Brain pericyte (primary cell): ENCODE measurements around the gene TMEM89.

Experiments used
- DNase-seq: peaks from one replicate; pipeline ENCODE4 v3.0.0-alpha.2; 2012; ENCODE audit warnings: low read depth, low spot score

TMEM89 gene

DNA sequence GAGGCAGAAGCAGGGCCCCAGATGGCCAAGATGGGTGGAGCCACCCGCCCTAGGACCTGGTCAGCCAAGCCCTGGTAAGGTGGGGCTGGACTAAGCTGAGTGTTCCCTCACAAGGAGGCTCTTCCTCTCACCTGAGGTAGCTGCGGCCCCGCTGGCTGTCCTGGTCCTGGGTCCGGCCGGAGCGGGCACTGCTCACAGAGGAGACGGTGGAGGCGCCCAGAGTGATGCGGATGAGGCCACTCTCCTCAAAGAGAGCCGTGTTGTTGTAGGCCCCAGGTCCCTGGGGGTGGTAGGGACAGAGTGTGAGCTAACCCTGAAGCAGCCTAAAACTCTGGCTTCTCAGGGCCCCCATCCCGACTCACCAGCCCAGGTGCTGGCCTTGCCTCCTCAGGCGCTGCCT, 21.0 kb upstream of the TMEM89 start:
- no peak for DNase-seq

DNA sequence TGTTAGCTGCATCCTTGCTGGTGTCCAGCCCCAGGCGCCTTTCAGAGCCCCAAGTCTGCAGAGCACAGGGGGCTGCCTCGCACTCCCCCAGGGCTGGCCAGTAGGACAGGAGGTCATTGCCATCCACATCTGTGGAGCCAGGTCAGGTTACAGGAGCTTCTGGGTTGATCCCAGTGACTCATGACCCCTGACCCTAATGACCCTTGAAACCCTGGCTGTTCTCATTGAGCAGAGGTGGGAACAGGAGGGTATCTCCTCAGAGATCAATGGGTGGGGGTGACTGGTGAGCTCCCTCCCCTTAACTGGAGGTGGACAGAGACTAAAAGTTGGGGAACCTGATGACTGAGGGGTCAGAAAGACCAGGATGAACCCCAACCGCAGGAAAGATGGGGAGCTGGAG, 19.8 kb upstream of the TMEM89 start:
- no peak for DNase-seq

DNA sequence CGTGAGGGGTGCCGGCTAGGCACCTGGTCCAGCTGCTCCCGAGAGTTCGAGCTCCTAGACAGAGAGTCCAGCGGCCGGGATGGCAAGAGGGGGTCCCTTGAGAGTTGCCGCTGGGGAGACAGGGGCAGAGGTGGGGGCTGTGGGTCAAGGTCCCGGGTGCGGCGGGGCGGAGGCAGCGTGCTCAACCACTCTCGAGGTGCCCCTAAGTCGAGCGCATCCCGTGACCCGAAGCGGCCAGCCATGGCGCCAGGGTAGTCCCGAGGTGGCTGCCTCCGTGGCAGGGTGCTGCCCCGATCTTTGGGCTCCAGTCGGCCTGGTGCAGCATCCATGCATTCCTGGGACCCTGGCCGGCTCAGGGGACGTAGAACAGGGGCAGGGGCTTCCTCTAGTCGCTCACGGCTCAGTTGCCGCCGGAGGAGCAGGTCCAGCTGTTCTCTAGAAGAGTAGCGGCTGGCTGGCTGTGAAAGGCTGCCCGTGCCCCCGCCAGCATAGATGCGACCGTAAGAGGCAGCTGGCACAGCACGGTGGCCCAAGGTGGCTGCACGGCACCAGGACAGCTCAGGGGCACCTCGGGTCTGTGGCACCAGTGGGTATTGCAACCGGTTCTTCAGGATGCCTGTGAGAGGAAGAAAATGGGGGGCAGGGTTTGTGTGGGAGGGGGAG, 18.5 kb upstream of the TMEM89 start:
- no peak for DNase-seq

DNA sequence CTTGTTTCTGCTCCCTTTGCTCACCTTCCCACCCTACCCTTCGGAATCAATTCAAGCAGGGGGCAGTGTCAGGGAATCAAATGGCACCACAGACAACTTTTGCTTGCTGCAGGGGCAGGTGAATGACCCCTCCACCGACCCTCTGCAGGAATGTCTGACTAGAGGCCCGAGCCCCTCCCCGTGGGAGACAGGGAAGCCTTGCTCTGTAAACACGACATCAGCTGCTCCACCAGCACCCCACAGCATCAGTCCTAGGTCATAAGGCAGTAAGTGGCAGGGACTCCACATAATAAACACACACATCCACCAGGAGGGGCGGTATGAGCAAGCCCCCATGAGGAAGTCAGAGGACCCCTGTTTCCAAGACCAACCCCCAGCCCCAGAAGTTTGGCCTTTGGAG, 15.7 kb upstream of the TMEM89 start:
- DNase-seq, result no peak

DNA sequence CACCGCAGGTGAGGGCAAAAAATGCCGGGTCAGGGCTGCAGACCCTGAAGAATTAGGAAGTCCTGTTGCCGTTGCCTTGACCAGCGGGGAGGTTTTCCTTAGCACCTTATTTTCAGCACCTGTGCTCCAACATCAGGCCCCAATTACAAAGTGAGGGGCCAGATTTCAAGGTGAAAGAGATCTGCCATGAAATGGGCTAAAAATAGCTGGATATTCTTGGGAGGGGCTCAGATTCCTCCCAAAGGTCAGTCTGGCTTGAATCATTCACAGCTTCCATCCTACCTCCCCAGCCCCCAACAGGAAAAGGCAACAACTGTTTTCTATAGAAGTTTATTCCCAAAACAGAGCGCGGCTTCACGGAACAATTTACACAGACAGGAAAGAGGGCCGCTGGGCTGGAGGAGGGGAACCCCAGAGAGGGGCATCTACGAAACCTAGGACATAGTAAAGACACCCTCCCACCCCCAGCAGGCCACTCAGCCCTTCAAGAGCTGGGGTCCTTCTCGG, 14.6 kb upstream of the TMEM89 start:
- DNase-seq, result no peak

DNA sequence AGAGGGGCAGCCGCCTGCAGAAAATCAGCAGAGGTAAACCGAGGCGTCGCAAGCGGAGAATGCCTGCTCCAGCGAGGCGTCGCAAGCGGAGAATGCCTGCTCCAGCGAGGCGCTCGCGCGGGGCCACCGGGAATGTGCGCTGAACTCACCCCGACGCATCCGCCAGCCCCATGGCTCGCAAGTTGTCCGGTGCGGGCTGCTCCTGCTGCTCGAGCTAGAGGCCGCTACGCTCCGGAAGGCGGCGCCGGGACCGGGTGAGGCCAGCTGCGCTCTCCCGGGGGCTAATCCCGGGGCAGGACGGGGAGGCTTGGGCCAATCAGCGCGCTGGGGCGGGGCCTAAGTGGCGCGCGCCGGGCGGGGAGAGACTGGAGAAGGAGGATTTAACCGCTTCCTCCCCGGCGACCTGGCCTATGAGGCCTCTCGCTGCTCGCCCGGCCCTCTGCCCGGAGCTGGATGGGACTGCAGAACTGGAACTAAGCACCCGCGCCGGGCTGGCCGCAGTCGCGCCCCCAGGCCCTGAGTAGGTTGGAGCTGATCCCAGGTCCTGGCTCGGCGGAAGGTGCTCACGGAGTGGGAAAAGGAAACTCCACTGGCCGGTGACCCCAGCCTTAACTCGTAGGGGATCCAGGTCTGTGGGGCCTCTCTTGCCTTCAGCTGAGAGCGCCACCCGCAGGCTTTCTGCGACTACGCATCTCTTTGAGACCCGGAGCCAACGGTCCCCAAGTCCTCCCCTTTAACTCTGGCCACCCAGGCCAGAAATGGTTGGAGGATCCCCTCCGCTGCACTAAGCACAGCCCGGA, 13.9 kb upstream of the TMEM89 start, which contains the start of gene SLC26A6:
SLC26A6 (minus strand) TSS at position 240 of the 800 bp plus-strand sequence; CDS start at position 172, 68 bp downstream.
- peak; percentile 85 for DNase-seq

DNA sequence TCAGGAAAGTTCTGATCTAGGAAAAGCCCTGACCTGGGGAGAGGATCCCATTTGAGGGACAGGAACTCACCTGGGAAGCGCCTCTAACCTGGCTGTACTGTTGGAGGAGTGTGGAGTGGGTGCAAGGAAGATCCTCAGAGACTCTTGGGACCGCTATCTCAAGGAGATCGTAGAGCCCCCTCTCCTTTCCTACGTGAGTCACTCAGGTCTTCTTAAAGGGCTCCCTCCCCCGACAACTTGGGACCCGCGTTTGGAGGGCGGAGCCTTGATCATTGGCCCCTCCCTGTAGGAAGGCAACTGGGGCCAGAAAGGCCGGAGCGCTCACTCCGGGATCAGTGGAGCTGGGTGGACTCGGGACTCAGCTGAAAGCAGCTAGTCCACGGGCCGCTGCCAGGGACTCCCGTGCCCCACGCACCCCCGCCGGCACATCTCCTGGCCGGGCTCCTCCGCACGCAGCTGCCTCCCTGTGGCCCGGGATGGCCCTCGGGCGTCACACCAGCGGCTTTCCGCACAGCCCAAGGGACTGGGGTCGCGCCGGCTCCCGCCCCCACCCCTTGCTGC, 13.2 kb upstream of the TMEM89 start:
- DNase-seq, result no peak

DNA sequence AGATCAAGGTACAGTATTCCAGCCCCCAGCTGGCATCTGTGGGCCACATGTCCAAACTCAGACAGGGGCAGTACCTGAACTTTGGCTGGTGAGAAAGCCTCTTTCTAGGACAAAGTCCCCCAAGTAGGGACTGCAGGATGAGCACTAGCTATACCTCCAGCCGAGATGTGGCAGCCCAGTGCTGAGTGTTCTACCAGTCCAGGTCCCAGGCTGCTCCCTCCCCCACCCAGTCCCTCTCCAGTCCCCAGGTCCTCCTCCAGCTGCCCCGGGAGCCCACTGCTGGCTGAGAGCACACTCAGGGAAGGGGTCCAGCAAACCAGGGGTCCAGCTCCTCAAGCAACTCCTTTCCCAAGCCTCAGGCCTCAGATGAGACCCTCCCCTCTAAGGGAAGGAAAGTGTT, 12.2 kb upstream of the TMEM89 start:
- no peak for DNase-seq

DNA sequence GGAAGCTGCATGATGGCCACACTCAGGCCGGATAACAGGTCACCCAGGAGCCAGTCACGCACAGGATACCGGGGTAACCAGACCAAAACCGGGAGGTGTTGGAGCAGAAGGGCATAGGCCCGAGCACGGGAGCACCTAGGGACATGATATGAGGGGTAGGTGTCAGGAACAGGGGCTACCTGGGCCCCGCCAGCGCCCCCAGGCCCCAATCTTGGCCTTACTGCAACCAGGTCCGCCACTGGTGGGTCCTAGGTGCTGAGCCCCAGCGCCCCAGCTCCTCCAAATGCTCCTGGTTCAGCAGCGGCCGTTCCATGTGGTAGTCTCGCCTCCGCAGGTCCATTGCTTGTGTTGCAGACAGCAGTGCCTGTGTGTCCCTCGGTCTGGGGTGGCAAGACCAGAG, 11.7 kb upstream of the TMEM89 start:
- DNase-seq, result no peak

DNA sequence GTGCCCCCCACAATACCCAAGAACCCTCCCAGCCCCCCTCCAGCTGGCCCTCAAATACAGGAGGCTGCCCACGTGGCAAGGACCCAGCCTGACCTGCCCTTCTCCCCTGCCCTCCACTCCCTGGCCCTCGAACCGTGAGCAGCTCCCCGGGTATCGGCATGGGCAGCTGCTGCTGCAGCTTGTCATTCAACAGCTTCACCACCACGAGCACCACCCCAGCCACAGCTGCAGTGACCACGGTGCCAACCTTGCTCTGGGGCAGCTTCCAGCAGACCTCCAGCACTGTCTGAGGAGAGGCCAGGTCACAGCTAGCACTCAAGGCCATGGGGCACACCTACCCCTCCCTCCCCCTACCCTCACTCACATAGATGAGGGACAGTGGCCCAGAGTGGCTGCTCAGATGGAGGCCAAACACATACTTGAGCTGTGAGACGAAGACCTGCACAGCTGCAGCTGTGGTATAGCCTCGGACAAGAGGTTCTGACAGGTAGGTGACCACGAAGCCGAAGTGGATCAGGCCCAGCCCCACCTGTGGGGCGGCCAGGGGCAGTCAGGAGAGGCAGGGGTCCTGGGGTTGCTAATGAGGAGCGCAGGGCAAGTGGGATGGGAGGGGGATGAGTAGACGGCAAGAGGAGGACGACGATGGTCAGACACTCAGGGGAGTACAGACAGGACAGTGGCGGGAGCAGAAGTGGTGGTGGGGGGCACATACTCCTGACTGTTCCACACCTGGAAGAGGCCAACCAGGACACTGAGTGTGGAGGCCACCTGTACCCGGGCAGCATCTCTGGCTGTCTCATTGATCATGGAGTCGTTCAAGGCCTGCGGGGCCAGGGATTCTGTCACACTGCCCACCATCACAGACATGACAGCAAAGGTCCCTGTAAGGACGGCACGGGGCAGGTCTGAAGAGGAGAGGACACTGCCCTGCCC, 10.2 kb upstream of the TMEM89 start:
- DNase-seq, result no peak

DNA sequence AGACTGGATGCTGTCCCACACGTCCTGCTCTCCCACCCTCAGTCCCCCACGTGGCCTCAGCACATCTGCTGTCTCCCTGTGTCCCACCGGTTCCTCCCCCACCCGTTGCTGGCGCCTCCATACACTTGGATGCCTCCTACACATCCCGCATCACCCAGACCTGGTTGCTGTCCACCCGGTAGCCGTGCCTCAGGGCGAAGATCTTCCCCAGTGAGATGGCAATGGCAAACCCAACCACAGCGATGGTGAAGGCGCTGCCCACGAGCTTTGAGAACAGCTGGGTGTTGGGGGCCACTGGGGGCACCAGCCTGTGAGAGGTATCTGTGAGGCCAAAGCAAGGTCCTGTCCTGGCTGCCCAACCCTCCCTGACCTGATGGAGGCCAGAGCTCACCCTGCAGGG, 9.3 kb upstream of the TMEM89 start:
- no peak for DNase-seq

DNA sequence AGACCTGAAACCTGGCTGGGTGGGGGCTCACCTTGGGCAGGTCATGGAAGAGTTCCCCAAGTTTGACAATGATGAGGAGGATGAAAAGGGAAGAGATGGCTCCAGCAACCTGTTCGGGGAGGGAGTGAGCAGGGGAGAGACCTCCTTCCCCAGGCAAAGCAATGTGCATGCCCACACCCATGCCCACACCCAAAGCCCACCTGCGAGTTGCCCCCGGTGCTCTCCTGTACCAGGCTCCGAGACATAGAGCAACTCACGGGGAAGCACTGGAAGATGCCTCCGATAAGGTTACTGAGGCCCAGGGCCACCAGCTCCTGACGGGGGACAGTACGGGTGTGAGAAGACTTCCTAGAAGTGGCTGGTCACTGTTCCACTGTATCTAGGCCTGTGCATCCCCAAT, 8.8 kb upstream of the TMEM89 start:
- DNase-seq, result no peak

DNA sequence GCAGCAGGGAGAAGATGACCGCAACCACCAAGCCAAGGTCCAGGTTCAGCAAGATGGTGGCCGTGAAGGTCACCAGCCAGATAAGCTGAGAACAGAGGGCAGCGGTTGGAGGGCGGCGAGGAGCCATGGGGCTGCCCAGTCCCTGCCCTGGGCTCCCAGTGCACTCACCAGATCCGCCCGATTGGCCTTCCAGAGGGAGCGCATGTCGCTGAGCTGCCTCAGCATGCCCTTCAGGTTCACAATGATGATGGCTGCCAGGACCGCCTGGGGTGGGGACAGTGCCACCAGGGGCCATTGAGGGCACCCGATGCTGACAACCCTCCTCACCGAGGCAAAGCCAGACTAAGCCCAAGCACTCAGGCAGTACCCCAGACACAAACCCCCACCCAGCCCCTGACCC, 8.3 kb upstream of the TMEM89 start:
- DNase-seq, result no peak

DNA sequence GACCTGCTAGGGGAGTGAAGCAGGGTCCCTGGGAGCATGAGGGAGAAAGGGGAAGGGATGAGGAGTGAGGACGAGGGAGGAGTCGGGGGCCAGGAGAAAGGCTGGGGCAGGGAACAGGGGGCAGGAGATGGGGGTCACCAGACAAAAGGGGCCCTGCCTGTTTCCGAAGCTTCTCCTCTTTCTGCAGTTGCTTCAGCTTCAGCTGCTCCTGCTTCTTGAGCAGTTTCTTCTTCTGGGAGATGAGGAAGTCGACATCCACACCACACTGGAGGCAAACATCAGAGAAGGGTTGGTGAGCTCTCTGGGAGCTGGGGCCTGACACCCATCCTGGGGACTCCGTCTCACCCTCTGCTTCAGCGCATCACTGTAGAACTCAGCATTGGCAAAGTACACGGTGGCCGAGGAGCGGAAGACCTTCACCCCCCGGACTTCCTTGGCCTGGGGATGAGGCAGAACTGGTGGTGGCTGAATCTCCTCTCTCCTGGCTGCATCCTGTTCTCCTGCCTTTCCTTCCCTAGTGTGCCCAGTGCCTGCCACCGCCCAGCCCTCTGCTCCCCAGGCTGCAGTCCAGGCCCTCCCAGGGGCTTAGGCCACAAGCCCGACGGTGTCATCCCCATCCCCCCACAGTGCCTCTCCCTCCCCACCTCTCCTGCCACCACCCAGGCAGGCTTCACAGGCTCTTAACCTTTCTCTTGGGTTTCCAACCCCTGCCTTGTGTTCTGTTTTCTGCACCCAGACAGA, 6.9 kb upstream of the TMEM89 start:
- DNase-seq, result no peak

DNA sequence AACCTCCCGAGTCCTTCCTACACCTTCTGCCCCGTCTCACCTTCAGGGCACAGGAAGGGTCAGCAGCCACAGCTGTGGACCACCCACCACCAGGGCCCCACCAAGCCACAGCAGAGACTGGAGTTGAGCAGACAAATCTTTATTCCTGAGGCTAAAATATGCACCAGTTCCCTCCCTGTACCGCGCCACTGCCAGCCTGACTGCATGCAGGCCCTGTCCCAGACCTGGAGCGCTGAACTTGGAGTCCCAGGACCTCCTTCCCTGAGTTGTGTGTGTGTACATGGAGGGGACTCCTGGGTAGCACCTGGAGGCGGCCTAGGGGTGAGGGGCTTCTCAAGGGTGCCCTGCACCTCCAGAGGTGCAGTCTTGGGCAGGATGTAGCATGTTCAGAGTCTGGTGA, 4.0 kb upstream of the TMEM89 start:
- no peak for DNase-seq

DNA sequence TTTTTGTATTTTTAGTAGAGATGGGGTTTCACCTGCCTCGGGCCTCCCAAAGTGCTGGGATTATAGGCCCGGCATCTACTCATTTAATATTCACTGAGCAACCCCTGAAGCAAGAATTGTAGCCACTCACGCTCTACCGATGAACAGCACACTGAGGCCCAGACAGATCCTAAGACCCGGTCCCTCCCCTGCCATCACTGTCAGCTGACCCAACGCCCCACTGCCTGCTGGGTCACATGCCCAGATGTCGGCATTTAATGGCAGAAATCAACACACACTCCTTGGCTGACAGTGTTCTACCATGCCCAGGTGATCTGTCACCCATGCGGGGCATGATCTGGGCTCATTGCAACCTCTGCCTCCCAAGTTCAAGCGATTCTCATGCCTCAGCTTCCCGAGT, 3.2 kb upstream of the TMEM89 start:
- DNase-seq, result no peak

DNA sequence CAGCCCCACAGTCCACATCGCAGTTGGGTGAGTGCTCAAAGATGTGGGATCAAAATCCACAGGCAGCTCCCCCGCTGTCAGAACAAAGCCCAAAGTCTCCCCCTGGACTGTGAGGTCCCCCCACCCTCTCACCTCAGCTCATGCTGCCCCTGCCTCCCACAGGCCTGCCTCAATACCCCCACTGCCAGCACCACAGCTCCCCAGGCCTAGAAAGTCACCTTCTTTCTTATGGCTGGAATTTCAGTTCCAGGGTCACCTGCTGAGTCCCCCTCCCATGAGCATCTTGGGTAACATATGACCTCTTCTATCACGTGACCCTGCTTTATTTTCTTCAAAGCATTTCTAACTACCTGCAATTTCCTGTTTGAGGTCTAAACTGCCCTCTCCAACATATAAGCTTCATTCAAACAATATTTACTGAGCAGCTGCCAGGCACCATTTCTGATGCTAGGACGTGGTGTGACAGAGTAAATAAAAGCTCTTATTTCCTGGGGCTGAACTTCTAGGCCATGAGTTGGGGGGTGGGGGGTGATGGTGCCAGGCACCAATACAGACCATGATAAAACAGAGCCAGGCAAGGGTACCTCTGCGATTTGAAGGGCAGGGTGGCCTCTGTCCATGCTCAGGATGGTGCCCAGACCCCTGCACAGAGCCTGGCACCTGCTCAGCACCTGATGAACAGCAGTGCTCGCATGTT, 2.4 kb upstream of the TMEM89 start:
- DNase-seq, result no peak

DNA sequence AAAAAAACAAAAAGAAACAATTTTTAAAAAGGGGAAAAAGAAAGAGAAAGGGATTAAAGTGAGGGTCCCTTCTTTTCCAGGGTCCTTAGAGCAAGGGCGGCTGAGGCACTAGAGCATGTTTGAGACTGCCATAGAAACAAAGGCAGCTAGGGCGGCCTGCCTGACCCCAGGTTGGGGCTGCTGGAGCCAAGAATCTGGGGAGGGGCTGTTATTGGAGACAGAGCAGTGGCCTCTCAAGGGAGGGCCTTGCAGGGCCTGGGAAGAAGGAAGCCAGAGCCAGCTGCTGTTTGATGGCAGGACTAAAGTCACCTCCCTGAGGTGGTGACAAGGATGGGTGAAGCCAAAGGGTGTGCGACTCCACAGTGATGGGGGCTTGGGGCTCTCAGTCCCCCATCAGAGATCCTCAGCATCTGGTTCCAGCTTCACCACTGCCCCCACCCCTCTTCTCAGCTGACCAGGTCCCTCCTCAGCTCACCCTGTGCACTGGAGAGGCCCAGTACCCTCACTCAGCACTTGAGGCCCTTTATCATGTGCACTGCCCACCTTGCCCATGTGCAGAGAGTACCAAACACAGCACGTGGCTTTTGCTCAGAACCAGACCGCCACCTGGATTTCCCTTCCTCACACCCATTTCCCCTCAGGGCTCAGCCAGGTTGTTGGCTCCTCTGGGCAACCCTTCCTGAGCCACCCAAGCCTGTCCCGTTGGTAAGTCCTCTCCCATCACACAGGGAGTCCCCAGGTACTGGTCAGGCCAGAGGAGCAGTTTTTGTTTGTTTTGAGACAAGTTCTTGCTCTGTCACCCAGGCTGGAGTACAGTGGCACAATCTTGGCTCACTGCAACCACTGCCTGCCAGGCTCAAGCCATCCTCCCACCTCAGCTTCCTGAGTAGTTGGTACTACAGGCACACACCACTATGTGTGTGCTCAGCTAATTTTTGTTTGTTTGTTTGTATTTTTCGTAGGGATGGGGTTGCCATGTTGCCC, 1.7 kb downstream of the TMEM89 start:
- no peak for DNase-seq

DNA sequence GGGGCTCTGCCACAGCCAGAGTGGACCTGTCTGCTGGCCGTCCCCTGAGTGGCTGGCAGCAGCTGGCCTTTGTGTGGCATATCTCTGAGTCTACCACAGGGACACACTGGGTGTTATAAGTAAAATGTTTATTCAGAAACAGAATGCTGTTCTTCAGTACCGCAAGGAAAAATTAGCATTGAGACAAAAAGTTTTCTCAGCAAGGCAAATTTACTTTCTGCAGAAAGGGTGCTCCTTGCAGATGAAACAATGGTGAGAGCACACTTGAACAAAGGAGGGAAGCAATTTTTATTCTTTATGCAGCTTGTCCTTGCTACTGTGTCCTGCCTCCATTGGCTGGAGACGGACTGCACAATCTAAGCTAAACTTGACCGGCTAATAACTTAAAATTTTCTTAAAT, 4.0 kb downstream of the TMEM89 start:
- DNase-seq, result no peak
